Measurements from ENCODE around the gene EVA1B.

Gene EVA1B

DNA sequence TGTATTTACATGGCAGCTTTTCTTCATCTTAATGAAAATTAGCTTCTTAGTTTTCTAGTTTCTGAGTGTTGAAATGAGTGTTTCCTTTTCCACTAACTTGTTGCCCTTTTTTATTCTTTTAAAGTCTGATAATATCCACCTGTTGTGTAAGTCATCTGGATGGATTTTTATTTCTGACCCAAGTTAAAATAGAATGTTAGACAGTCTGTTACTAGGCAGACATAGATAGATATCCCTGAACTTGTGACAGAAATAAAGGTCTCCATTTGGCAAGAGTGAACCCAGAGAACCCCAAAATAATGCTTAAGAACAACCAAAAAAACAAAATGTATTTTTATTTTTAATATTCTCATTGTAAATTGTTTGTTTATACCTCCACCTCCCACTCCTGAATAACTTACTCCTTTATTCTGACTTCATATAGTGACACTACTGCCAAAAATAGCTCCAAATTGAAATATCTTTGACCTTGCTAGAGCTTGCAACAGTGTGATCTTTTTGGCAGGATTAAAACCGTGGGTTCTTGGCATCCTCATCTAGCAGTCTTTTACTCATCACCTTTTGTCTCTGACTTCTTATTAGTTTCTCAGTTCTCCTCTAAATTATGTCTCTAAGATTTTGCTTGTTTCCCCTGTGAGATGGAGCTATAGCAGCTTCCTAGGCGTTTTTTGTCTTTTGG lies 44.2 kb downstream of the EVA1B start:
- peak; percentile 33 for DNase-seq (ENCODE audit: low spot score)

DNA sequence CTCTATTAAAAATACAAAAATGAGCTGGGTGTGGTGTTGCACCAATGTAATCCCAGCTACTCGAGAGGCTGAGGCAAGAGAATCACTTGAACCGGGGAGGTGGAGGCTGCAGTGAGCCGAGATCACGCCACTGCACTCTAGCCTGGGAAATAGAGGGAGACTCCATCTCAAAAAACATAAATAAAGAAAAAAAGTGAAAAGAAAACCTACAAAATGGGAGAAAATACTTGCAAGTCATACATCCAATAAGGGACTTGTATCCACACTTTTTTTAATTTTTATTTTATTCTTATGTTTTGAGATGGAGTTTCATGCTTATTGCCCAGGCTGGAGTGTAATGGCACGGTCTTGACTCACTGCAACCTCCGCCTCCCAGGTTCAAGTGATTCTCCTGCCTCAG lies 46.8 kb downstream of the EVA1B start:
- no peak for DNase-seq (ENCODE audit: low spot score)

DNA sequence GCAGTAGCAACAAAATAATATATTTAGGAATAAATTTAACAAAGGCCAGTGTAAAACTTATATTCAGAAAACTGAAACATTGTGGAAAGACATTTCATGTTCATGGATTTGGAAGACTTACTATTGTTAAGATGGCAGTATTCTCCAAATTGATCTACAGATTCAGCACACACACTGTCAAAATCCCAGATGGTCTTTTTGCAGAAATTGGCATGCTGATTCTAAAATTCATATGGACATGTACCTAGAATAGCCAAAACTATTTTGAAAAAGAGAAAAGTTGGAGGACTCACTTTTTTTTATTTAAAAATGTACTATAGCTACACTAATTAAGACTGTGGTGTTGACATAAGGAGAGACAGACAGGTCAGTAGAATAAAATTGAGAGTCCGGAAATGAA lies 49.2 kb downstream of the EVA1B start:
- no peak for DNase-seq (ENCODE audit: low spot score)

DNA sequence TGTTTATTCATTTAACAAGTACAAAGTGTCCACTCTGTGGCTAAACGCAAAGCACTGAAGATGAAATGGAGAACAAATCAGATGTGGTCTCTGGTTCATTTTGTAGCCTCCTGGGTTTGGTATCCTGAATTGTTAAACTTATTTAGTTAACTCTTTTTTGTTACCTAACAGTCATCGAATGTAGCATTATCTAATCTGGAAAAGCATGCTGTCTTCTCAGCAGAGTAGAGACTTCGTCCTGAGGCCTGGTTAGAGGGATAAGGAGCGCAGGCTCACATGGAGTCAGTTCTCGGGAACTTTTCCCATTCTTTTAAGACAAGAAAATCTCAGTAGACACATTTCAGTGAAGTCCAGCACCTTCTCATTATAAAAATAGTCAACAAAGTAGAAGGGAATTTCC lies 50.4 kb downstream of the EVA1B start:
- no peak for DNase-seq (ENCODE audit: low spot score)

Data from AG20443 (cell line).